ENCODE results near the gene CHTF8. TPM values are rescaled to one million over a fixed set of nuclear protein-coding genes. Genes with fewer than 3 reads are reported as not detected.

The CHTF8 gene
- total RNA-seq, 2 donors from 2014 or later, result 49.4 to 60.5 TPM

DNA sequence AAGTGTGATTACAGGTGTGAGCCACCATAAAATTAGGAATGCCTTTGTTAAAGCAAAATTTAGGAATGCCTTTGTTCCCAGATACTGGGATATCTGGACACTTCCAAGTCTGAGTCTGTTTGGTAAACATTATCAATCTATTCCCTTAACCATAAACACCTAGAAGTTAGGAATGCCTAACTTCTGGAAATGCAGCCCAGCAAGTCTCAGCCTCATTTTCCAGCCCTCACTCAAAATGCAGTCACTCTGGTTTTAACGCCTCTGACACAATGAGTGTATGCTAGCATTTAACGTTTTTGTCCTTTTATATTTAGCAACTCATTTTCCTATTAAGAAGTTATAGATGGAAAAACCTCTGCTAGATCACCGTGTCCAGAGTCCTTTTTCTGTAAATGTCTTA is 61.4 kb downstream of the CHTF8 start:
- TF ChIP-seq, protein P1, sequence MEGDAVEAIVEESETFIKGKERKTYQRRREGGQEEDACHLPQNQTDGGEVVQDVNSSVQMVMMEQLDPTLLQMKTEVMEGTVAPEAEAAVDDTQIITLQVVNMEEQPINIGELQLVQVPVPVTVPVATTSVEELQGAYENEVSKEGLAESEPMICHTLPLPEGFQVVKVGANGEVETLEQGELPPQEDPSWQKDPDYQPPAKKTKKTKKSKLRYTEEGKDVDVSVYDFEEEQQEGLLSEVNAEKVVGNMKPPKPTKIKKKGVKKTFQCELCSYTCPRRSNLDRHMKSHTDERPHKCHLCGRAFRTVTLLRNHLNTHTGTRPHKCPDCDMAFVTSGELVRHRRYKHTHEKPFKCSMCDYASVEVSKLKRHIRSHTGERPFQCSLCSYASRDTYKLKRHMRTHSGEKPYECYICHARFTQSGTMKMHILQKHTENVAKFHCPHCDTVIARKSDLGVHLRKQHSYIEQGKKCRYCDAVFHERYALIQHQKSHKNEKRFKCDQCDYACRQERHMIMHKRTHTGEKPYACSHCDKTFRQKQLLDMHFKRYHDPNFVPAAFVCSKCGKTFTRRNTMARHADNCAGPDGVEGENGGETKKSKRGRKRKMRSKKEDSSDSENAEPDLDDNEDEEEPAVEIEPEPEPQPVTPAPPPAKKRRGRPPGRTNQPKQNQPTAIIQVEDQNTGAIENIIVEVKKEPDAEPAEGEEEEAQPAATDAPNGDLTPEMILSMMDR (IDR thresholded peaks at IDR 0.05), result no peak
- H3K4me1 ChIP-seq, result peaks cover 0 to 7% of the 10 kb centered on the region in 2 donors
- no peaks in the 10 kb centered on the region for H3K27me3 ChIP-seq

DNA sequence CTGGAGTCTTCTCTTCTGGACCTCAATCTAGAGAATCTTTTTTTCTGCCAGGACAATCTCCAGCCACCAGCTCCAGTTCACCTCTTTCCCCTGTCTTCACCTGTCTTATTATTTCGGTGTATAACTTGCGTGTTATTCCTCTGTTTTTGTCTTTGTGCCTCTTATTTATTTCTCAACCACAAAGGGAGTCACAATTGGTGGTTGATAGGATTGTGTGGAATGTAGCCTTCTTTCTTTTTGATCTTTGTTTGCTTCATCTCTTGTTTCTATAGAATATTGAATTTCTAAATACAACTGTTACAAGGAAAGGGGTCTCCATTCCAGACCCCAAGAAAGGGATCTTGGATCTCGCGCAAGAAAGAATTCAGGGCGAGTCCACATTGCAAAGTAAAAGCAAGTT is 62.9 kb downstream of the CHTF8 start:
- no peak for DNase-seq (ENCODE audit: low spot score)
- no peak overlapping the region for H3K27ac ChIP-seq
- no peaks in the 10 kb centered on the region for H3K36me3 ChIP-seq
- no peaks in the 10 kb centered on the region for H3K9me3 ChIP-seq
- peaks cover 0 to 7% of the 10 kb centered on the region in 2 donors for H3K4me1 ChIP-seq
- no peaks in the 10 kb centered on the region for H3K27me3 ChIP-seq
- TF ChIP-seq, protein P1 (IDR thresholded peaks at IDR 0.05), result no peak
- no peak overlapping the region for H3K4me3 ChIP-seq

More for the DNA sequence above, 61.4 kb downstream of the CHTF8 start:
- H3K9me3 ChIP-seq, result no peaks in the 10 kb centered on the region
- H3K27ac ChIP-seq, result no peak overlapping the region
- no peaks in the 10 kb centered on the region for H3K36me3 ChIP-seq
- no peak for DNase-seq (ENCODE audit: low spot score)
- no peak overlapping the region for H3K4me3 ChIP-seq

Other genes with a start within 250 kb of the CHTF8 start
- under 1 TPM; 0.11 to 0.28 TPM for gene HAS3, start 26.9 kb downstream of the CHTF8 start, total RNA-seq
- 10 to 100 TPM; 11.4 to 29.6 TPM for gene UTP4, start 61 bp upstream of the CHTF8 start, total RNA-seq
- 10 to 100 TPM; 12.3 to 35.1 TPM for gene SNTB2, start 54.6 kb upstream of the CHTF8 start, total RNA-seq
- 10 to 100 TPM; 25.4 to 36.4 TPM for gene VPS4A, start 178.8 kb upstream of the CHTF8 start, total RNA-seq
- gene PDF, start 198.0 kb upstream of the CHTF8 start, total RNA-seq, result 10 to 100 TPM; 11.8 to 12.8 TPM
- 10 to 100 TPM; 24.4 to 31.8 TPM for gene COG8, start 207.0 kb upstream of the CHTF8 start, total RNA-seq
- gene NIP7, start 207.2 kb upstream of the CHTF8 start, total RNA-seq, result 1 to 10 TPM; 5.9 to 6.6 TPM
- gene TMED6, start 219.2 kb upstream of the CHTF8 start, total RNA-seq, result not detected